Measurements from ENCODE around the gene SLC16A7.

DNA sequence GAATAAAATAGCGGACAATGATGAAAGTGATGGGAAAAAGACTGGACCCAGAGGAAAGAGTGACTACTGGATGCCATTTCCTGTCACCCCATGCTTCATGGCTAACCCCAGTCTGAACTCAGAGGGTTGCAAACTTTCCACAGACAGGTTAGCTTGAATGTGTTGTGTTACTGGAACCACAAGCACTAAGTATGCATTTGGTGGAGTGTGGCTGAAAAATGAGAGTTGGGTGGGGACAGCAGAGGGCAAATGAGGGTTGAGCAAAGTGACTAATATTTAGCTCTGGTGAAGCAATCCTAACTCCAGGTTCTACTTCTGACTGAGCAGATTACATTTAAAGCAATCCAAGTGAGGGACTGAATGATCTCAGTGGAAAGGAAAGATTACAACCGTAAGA lies 1.6 kb downstream of the SLC16A7 start:
- TF ChIP-seq POLR2A (IDR thresholded peaks at IDR 0.05; ENCODE audit: extremely low read depth, insufficient read length) (no peak), MYC (IDR thresholded peaks at IDR 0.05; ENCODE audit: low read depth, low read length) (peak; percentile 57)
- TF ChIP-seq, protein P1, sequence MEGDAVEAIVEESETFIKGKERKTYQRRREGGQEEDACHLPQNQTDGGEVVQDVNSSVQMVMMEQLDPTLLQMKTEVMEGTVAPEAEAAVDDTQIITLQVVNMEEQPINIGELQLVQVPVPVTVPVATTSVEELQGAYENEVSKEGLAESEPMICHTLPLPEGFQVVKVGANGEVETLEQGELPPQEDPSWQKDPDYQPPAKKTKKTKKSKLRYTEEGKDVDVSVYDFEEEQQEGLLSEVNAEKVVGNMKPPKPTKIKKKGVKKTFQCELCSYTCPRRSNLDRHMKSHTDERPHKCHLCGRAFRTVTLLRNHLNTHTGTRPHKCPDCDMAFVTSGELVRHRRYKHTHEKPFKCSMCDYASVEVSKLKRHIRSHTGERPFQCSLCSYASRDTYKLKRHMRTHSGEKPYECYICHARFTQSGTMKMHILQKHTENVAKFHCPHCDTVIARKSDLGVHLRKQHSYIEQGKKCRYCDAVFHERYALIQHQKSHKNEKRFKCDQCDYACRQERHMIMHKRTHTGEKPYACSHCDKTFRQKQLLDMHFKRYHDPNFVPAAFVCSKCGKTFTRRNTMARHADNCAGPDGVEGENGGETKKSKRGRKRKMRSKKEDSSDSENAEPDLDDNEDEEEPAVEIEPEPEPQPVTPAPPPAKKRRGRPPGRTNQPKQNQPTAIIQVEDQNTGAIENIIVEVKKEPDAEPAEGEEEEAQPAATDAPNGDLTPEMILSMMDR (IDR thresholded peaks at IDR 0.05; ENCODE audit: low read depth, low read length): no peak
- TF ChIP-seq, protein P2, sequence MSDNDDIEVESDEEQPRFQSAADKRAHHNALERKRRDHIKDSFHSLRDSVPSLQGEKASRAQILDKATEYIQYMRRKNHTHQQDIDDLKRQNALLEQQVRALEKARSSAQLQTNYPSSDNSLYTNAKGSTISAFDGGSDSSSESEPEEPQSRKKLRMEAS (IDR thresholded peaks at IDR 0.05; ENCODE audit: low read depth, low read length): peak; percentile 38; the same call in 1 of the 2 replicates
